Stimulated activated CD4-positive, alpha-beta T cell treated with anti-CD3 and anti-CD28 coated beads, Interleukin-15, amount 100 ng/mL, for 48 hours (primary cell): Measurements from ENCODE around the gene PRRX1.

Experiments
- DNase-seq, 2 donors: peaks; one replicate each; pipeline ENCODE4 v3.0.0-alpha.2; 2020; ENCODE audit warnings: low read depth in 2 of 2

PRRX1 gene

DNA sequence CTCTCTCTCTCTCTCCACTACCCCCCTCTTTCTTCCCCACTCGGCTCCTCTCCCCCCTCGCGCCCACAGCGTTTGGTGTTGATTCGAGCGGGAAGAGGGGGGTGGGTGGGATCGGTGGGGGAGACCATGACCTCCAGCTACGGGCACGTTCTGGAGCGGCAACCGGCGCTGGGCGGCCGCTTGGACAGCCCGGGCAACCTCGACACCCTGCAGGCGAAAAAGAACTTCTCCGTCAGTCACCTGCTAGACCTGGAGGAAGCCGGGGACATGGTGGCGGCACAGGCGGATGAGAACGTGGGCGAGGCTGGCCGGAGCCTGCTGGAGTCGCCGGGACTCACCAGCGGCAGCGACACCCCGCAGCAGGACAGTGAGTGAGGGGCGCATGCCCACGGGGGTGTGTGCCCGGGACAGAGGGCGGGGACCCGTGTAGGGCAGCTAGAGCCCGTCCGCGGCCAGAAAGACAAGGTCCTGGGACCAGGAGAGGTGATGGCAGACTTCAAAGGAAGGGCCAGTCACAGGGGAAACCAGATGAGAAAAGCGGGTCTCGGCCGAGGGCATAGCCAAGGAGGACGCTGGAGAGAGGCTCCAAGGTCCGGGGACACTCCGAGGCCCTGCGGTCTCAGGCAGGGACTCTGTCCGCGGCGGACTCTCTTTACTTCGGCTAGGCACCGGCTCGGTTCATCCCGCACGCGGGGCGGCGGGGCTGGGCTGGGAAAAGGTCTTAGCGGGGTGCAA, at the start of gene PRRX1:
Gene PRRX1 (plus strand): TSS at position 39 of the 735 bp plus-strand sequence. CDS start 88 bp downstream, at position 127.
- DNase-seq = no peak

DNA sequence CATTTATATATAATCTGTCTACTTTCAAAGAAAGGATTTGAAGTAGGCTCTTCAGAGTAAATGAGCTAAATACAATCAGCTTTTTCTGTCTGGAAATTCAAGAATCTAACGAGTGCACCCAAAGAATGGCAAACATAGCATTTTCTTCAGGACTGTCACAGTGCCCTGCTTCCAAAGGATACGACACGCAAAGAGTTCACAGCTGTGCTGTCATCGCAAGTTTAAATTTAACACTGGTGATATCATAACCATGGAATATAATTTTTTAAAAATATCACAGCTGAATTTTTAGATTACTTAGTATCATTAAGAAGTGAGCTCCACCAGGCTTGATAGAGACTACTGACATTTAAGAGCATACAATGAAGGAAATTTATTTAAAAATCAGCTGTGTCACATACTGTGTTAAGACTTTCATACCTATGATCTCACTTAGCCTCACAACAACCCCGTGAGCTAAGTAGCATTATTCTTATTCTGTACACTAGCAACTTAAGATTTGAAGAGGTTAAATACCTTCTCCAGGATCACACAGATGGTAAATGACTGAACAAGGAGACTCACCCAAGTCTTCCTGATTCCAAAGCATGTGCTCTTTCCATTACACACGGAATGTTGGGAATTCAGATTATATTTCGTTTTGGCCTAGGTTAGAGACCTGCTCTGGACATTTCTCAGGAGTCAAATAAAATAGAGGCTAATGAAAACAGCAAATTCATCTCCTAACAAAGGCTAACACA, 46.2 kb upstream of the PRRX1 start:
- no peak for DNase-seq

GRCh38 chr1:170618421-170618820, 45.5 kb upstream of the PRRX1 start:
- DNase-seq = no peak

DNA sequence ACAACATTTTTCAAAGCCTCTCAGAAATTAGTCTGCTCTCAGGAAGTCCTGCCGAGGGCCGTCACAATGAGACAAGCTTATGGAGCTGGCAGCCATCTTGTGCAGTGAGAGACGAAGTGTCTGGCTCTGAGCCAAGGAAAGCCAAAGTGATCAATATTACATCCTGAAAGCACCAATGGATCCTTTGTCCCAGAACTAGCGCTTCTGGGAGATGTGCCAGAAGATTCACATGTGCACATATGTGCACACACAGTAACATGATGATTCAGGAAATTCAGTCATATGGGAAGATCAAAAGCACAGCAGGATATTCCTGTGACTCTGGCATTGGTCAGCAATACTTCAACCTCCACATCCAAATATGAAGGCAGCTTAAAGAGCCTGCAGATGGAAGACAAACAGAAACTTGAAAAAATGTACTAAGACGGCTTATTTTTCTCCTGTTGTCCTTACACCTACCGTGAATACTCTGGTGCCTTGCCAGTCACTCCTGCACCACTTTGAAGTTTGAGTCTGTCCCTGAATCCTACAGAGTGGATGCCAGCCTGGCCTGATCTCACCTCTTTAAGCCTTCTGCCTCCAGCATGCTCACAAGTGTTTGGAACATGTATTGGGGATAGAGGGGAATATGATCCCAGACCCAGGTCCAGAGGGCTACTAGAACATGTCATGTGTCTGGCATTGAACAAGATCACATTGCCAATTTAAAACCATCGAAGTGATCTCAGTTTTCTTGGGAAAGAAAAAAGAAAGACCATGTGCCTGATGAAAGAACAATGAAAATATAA, 44.5 kb upstream of the PRRX1 start:
- DNase-seq = no peak

DNA sequence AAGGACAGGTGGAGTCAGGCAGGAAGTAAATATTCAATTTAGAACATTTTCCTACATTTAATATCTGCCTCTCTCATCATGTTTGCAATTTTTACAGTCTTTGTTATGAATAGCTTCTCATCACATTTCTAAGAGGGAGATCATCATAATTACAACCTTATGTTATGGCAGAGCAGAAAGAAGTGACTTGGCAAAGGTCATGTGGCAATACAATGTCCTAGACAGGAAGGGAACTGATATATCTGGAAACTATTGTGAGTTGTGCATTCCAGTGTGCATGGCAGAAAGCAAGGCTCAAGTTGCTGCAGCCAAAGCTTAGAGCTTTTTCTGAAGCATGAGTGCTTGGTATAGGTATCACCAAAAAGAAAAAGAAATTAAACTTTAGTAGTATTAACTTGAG, 43.8 kb upstream of the PRRX1 start:
- no peak for DNase-seq

GRCh38 chr1:170623171-170623570, 40.8 kb upstream of the PRRX1 start:
- DNase-seq = no peak

DNA sequence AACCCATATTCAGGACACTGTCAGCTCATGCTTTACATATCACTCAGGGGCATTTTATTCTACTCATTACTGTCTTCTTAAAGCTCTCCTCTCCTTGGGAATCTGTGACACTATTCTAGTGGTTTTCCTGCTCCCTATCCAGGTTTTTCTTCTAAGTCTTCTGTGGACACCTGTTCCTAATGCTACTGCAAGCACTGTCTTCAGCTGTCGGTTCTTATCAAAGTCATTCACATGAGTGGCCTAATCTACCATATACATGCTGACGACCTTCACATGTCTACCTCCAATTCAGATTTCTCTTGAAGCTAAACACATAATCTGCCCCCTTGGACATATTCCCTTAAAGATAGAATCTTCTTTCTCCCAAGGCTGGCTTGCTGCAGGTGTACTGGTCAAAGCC, 39.8 kb upstream of the PRRX1 start:
- DNase-seq = no peak

DNA sequence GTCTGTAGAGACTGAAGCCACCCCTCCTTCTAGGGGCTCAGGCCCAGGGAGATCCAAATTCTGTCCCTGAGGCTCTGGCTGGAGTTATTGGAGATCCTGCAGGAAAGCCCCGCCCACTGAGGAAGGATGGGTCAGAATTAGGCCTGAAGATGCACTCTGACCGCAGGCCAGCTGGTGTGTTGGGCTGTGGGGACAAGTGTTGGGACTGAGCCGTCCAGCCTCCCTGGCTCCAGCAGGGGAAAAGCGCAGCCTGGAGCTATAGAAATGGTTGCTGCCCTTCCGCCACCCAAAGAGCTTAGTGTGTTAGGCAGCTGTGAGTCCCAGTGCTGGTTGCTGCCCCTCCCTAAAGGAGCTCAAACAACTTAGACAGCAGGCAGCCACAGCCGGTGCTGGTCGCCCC, 33.0 kb upstream of the PRRX1 start:
- no peak for DNase-seq

DNA sequence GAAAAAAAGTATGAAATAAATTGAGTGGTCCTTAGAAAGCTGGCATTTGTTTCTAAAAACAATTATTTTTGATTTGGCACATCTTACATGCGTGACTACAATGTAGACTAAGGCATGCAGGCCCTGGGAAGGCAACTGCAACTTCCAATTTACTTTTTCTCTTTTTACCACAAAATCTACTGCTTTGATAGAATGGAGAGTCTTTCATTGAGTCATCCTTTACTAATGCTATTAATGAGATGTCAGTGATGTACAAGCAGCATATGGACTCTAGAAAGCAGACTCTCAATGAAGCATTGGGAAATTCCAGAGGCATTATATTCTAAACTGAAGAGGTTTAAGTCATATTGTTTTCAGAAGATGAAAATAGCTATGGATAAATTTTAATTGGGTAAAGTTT, 29.6 kb upstream of the PRRX1 start:
- no peak for DNase-seq

- DNase-seq = no peak
Observed at GRCh38 chr1:170634824-170635410, 29.0 kb upstream of the PRRX1 start.

DNA sequence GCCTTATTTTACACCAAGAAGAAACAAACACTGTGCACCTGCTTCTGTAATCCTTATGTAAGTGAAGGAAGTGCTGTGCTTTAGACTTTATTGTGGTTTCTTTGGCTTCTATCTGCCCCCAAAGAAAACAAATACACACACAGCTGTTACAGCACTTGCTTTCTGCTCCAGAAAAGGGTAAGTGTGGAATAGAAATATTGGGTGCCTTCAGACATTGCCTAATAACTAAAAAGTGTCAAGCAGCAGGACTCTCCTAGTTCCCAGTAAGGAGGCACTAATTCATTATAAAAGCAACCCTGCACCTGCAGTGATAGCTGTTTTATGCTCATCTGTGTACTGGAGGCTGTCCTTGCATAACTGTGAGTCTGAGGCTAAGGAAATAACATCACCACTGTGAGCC, 23.4 kb upstream of the PRRX1 start:
- no peak for DNase-seq

DNA sequence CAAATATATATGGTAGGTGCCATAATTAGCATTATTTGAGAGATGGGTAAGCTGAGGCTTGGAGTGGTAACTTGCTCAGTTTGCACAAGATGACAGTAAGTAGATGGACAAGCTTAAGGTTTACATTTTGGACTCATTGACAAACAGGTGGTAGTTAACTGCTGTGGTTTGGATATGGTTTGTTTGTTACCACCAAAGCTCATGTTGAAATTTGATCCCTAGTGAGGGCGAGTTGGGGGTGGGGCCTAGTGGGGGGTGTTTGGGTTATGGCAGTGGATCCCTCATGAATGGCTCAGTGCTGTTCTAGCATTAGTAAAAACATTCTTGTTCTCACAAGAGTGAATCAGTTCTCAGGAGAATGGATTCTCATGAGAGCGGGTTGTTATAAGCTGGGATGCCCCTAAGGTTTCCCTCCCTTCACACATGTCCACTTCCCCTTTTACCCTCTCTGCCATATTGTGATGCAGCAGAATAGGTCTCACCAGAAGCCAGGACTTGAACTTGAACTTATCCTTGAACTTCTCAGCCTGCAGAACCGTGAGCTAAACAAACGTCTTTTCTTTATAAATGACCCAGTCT, 6.6 kb upstream of the PRRX1 start:
- no peak for DNase-seq

- no peak for DNase-seq
Observed at GRCh38 chr1:170659399-170660035, 4.4 kb upstream of the PRRX1 start.

DNA sequence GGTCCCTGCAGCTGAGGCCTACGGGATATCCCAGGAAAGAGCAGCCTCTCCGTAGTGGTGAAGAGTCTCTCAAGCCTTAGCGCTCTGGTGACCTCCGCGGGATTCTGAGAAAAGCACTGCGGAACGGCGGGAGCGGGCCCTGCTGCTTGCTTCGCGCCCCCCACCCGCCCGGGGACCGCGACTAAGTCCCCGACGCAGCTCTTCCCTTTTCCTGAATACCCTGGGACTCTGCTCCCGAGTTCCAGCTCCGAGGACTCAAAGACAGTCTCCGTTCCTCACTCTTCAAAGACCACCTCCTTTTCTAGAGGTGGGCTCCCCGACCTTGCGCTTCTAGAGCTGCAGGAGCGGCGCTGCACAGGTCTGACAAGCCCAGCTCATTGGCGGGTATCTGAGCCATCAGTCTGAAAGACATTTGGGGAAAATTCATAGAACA, 3.6 kb upstream of the PRRX1 start:
- no peak for DNase-seq

GRCh38 chr1:170660871-170661645, 2.9 kb upstream of the PRRX1 start:
- no peak for DNase-seq

DNA sequence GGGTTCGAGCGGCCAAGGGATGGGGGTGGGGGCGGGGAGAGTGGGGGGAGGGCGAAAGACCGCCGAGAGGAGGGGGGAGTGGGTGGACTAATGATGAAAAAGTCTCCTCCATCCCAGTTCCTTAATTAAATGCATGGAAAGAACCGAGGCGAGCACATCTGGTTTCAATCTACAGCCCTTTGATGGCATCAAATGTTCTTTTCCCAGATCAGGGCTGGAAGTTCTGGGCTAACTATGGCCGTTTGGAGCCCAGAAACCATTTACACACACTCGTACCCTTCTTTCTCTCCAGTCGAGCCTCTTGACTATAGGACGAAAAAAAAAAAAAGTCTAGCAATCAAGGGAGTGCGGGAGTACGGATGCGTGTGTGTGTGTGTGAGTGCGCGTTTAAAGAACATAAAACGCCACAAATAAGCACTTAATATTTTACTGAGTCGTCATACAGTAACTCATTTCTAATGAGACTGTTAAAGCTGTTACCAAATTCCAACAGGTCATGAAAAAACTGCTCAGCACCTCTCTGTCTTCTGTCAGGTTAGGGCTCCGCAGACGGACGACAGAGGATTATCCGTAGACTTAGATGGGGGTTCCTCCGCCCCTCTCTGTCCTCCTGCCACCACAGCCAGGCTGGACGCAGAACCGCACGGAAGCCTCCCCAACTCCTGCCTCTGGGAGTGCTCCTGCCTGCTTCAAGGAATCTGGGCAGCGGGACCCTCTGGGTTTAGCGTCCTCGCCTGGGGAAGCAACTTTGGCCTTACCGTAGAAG, 2.1 kb upstream of the PRRX1 start:
- DNase-seq = no peak

GRCh38 chr1:170662561-170663403, 1.1 kb upstream of the PRRX1 start:
- DNase-seq = no peak

GRCh38 chr1:170663404-170664092, 383 bp upstream of the PRRX1 start:
- no peak for DNase-seq
